ENCODE data around the gene GPR150.

GRCh38 chr5:95581576-95581975, 38.3 kb upstream of the GPR150 start:
- TF ChIP-seq POLR2A (IDR thresholded peaks at IDR 0.05): no peak
- TF ChIP-seq CTCF (IDR thresholded peaks at IDR 0.05): no peak

All from body of pancreas (tissue), 4 donors.